Hematopoietic multipotent progenitor cell treated with erythropoietin and hydrocortisone succinate and interleukin-3 and kit ligand, for 6 days (in vitro differentiated cells): ENCODE results near the gene METTL26.

Experiments
- DNase-seq: peaks from one replicate; pipeline ENCODE4 v3.0.0-alpha.2; 2015

METTL26 gene

DNA sequence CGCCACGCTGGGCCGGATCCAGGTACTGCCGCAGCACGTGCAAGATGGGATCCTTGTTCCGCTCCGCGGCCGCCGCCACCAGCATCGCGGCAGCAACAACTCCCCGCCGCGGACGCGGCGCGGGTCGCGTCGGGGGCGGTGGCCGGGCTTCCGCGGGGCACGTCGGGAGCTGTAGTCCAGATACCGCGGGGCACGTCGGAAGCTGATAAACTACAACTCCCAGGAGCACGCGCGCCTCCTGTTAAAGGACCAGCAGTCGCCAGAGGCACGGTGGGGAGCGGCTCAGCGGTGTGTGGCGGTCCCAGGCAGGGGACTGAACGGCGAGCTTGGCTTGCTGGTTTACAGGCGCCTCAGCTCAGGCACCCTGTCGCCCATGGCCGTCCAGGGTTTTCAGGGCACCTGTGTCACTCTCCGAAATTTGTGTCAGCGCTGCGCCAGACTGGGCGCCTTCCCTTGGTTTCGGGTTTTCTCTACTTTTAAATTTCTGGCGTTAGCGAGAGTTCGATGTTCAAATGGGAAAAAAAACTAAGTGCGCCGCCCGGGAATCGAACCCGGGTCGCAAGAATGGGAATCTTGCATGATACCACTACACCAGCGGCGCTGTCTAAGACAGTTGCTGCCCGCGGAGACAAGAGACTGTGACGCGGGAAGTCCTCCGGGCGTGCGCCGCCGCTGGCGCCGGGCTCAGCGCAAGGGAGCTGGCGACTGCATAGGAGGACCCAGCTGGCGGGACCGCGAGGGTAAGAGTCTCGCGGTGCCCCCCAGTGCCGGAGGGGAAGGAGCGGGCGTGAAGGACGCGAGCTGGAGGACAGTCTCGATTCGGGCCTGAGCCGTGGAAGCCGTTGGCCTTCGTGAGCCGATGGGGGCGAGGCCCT lies at the start of gene METTL26:
METTL26 (minus strand) TSS at position 100 of the 875 bp plus-strand sequence; CDS start at position 85, 15 bp downstream.
- DNase-seq = peak; percentile 98

DNA sequence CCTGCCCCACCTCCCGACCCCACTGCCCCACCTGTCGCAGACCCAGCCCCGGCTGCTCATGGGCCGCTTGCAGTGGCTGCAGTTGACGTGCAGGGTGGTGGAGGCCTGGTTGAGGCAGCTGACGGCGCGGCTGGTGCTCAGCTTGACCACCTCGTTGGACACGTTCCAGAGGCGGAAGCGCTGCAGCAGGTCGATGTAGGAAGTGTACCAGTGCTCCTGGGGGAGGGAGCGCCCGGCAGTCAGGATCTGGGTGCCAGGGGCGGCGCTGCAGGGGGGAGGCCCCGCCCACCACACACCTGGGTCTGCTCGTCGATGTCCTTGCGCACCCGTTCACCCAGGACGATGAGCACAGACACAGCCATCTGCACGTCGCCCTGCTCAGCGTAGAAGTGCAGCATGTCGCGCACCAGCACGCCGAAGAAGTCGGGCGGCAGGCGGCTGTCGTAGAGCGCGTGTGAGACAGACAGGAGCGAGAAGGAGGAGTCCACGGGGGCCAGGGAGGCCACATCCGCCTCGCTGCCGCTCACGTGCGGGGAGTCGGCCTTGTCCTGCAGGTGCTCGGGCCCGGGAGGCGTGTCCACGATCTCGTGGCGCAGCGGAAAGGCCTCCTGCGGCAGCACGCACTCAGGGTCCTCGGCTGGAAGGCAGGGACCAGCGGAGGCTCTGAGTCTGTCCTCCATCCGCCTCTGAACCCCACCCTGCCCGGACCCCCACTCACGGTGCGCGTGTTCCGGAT lies 49.0 kb upstream of the METTL26 start:
- no peak for DNase-seq

DNA sequence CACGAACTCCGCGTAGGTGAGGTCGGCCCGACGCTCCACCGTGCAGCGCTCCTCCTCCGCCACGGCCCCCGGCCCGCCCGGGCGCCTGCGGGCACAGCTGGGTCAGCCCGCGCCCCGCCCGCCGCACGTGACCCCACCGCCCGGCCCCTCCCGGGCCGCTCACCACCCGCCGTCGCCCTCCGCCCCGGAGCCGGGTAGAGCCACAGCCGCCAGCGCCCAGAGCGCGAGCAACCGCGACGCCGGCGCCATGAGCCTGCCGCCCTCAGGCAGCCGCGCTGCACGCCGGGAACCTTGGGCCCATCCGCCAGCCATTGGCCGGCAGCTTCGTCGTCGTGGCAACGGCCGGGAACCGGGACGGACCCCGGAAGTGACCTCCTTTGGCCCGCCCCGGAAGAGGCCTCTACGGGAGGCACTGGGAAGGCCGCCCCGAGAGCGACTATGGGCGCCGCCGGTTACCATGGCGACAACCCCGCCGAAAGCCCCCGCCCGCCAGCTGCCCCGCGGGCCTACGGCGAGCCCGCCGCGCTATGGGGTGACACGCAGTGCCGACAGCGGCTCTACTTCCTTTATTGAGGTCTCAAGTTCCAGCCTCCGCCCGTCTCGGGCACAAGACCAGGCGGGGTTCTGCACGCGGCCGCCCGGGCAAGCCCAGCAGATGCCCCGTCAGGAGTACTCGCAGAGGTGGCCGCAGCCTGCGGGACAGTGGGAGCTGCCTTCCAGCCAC lies 48.1 kb upstream of the METTL26 start, which contains the start of gene JMJD8:
JMJD8 (minus strand) TSS at position 264 of the 724 bp plus-strand sequence; CDS start at position 249, 15 bp downstream.
- DNase-seq = peak; percentile 98

DNA sequence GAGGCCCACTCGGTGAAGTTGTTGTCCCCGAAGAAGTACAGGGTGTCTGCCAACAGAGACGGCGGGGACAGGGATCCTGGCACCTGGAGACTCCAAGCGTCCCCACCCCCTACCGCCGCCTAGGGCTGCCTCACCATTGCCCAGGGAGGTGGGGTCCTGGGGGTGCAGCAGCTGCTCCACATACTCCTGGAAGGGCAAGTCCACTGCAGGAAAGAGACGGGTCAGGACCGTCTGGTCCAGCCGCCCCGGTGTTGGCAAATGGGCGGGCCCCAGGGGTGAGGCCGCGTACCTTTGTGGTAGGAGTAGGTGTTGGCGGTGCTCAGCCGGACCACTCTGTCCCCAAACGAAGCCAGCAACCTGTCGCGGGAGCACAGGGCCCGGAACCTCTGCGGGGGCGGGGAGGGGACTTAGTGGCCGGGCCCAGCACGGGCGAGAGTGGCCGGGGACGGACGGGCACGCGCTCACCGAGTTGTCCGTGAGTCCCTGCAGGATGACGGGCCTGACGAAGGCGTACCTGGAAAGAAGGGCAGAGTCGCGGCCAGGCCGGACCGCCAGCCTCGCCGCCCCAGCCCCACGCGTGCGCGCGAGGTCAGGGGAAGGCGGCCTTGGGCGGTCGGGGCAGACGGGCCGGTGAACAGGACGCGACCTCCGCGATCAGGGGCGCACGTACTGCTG lies 47.4 kb upstream of the METTL26 start:
- peak; percentile 36 for DNase-seq

DNA sequence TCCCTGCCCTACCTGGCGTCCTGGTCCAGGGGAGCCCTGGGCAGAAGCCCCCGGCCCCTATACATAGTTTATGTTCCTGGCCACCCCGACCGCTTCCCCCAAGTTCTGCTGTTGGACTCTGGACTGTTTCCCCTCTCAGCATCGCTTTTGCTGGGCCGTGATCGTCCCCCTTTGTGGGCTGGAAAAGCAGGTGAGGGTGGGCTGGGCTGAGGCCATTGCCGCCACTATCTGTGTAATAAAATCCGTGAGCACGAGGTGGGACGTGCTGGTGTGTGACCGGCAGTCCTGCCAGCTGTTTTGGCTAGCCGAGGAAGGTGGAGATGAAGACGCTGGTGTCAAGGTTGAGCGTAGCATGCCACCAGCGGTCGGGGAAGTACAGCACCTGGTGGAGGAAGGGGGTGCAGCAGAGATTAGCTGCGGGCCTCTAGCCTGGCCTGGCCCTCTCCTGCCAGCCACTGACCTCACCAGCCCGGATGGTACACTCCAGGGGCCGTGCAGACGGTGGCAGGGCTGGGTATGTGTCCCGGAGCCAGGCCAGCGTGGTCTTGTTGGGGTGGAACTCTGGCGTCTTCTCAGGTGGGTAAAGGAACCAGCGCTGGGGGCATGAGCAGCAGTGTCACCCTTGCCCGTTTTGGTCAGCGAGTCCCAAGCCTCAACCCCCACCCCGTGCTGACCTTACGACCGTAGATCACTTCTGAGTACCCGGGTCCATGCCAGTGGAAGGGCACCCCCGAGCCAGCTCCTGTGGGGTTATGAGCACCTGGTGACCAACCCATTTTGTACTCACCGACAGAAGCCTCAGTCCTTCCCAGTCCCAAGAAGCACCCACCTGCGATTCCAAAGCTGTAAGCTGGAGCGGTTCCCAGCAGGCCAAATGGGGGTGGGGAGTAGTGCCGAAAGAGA lies 46.6 kb upstream of the METTL26 start:
- no peak for DNase-seq

DNA sequence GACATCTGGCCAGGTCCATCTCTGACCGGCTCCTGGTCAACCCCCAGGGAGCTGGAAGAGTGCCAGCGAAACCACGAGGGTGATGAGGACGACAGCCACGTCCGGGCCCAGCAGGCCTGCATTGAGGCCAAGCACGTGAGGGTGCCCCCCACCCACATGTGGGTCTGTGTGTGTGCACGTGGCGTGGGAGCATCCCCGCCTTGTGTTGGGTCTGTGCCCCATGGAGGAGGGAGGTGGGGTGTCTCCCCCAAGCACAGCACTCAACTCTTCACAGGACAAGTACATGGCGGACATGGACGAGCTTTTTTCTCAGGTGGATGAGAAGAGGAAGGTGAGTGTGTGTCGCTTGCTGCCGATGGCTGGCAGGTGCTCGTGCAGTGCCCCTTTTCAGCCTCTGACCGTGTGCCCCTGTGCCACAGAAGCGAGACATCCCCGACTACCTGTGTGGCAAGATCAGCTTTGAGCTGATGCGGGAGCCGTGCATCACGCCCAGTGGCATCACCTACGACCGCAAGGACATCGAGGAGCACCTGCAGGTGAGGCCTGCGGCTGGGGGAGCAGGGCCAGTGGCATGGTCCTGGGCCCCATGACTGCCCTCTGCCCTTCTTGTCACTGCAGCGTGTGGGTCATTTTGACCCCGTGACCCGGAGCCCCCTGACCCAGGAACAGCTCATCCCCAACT lies 45.8 kb upstream of the METTL26 start:
- DNase-seq = no peak

DNA sequence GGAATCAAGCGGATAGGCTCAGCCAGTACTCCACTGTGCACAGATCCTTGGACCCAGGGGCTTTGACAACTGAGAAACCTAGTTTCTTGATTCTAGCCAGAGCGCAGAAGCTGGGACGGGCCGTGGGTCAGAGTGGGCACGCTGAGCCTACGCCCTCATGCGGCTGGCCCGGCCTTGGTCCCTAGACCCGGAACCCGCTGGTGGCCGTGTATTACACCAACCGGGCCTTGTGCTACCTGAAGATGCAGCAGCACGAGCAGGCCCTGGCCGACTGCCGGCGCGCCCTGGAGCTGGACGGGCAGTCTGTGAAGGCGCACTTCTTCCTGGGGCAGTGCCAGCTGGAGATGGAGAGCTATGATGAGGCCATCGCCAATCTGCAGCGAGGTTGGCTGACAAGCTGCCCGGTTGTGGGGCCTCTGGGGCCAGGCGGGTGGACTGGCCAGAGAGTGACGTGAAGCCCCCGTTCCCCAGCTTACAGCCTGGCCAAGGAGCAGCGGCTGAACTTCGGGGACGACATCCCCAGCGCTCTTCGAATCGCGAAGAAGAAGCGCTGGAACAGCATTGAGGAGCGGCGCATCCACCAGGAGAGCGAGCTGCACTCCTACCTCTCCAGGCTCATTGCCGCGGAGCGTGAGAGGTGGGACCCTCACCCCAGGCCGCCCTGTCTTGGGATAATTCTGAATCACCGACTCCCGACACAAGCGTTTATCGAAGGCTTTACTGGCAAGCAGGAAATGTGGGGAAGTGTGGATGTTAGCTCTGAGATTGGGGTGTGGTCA lies 45.1 kb upstream of the METTL26 start:
- DNase-seq = peak; percentile 68

DNA sequence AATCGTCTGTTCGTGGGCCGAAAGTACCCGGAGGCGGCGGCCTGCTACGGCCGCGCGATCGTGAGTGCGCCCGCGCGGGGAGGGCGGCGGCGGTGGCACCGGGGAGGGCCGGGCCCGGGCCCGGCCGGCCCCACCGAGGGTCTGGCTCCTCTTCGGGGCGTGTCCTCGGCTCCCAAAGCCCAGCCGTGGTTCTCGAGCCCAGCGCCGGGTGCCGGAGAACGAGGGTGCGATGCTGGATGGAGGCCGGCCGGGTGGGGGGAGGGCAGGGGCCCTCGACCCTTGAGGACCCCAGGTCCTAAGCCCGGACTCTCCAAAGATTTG lies 44.5 kb upstream of the METTL26 start:
- no peak for DNase-seq

DNA sequence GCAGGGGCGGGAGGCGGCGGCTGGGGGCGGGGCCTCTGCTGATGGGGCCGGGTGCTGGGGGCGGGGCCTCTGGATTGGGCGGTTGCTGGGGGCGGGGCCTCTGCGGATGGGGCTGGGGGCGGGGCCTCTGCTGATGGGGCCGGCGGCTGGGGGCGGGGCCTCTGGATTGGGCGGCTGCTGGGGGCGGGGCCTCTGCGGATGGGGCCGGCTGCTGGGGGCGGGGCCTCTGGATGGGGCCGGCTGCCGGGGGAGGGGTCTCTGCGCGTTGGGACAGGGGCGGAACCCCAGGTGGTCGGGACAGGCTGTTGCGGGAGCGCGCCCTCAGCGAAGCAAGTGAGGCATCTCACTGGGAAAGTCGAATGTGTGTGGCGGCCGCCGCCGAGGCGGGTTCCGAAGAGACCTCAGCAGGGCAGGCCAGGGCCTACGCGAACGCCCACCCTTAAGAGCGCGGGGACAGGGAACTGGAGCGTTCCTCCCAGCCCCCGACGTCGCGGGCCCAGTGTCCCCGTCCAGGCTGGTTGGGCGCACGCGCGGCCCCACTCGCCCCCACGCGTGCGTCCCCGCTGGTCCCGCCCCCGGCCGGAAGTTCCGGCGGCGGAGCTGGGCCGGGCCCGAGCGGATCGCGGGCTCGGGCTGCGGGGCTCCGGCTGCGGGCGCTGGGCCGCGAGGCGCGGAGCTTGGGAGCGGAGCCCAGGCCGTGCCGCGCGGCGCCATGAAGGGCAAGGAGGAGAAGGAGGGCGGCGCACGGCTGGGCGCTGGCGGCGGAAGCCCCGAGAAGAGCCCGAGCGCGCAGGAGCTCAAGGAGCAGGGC lies 43.9 kb upstream of the METTL26 start, which contains the start of gene STUB1:
STUB1 (plus strand) TSS at position 597 of the 811 bp plus-strand sequence; CDS start at position 713, 116 bp downstream.
- DNase-seq = peak; percentile 93

DNA sequence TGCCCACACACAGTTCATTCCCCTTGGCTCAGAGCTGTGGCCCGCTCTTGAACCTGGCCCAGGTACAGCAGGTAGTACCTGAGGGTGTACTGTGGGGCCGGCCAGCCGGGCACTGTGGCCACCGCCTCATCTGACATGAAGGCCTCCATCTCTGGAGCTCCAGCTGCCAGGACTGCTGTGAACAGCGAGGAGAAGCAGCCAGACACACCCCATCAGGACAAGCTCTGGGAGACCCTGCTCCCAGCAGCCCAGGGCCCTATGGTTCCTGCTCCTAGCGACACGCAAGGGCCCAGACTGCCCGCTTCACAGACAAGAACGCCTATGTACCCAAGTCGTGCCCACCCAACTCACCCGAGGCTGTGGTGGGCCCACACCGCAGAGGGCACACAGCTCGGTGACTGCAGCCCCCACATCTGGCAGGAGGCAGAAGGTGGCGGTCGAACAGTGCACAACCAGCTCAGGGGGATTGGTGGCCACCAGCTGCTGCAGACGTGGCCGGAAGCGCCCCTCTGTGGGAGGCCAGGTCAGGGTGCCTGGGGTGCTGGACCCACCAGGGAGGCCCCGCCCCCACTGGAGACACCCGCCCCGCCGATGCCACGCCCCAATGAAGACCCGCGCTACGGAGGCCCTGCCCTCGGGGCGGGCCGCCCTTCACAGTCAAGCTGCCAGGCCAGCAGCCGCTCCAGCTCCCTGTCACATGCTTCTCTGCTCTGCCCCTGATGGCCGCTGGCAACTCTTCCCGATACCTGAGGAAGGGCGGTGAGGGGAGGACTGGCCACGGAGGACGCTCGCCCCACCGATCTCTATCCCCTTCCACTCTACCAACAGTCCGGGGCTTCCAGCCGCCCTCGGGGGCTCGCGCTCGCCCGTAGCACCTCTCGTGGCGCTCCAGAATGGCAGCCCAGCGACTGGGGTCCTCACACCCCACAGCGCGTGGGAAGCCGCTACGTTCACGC lies 43.0 kb upstream of the METTL26 start:
- DNase-seq = peak; percentile 90

DNA sequence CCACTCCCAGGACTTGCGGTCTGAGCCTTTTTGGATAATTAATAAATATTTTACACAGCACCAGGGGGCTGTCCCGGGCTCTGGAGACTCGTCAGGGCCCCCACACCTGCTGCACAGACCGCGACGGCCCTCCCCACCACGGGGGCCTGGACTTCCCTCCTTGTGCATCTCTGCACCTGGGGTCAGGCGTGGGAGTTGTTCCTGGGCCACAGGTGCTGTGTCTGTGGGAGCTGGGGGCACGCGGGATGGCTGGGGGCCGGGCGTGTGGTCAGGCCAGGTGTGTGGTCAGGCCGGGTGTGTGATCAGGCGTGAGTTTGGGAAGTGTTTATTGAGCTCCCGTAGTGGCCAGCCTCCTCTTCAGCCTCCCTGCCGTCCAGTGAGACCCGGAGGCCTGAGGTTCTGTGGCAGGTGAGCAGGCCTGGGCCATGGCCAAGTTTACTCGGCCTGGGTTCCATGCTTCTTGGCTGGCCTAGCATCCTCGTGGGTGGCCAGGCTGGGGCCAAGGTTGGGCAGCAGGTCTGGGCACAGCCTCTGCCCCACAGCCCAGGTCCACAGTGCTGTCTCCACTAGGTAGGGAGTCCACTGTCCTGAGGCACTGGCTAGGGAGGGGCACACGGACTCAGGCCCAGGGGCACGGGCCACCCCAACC lies 42.2 kb upstream of the METTL26 start:
- no peak for DNase-seq

DNA sequence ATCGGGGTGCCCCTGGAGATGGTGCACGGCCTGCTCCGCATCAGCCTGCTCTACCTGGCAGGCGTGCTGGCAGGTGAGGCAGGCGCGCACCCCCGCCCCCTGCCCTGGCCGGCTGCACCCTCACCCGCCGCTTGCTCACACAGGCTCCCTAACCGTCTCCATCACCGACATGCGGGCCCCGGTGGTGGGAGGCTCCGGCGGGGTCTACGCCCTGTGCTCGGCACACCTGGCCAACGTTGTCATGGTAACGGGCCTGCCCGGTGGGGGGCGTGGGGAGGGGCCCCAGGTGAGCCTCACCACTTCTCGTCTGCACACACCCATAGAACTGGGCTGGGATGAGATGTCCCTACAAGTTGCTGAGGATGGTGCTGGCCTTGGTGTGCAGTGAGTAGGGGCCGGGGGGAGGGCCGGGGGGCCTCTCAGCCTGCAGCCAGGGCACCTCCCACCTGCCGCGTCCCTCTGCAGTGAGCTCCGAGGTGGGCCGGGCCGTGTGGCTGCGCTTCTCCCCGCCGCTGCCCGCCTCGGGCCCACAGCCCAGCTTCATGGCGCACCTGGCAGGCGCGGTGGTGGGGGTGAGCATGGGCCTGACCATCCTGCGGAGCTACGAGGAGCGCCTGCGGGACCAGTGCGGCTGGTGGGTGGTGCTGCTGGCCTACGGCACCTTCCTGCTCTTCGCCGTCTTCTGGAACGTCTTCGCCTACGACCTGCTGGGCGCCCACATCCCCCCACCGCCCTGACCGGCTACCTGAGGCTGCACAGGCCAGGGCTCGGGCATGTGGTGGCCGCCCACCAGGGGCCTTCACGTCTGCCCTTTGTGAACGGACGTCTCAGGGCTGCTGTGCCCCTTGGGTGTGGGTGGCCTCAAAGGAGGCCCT lies 41.4 kb upstream of the METTL26 start:
- DNase-seq = no peak

DNA sequence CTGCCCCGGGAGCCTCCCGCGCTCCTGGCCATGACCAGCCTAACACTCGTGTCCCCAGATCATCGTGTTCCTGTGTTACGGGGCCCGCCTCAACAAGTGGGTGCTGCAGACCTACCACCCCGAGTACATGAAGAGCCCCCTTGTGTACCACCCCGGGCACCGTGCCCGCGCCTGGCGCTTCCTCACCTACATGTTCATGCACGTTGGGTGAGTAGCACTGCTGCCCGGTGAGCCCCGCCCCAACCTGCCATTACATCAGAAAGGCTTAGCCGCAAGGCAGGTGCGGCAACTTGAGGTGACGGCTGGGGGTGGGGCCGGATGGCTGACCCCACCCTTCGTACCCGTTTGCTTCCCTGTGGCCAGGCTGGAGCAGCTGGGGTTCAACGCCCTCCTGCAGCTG lies 40.8 kb upstream of the METTL26 start:
- DNase-seq = no peak

DNA sequence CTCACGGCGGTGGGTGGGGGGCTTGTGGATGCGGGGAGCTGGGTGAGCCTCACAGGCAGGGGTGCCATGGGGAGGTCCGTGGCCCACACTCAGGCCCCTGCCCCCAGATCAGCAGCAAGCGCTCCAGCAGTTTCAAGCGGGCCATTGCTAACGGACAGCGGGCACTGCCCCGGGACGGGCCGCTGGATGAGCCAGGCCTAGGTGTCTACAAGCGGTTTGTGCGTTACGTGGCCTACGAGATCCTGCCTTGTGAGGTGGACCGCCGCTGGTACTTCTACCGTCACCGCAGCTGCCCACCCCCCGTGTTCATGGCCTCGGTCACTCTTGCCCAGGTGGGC lies 40.4 kb upstream of the METTL26 start:
- DNase-seq = no peak

DNA sequence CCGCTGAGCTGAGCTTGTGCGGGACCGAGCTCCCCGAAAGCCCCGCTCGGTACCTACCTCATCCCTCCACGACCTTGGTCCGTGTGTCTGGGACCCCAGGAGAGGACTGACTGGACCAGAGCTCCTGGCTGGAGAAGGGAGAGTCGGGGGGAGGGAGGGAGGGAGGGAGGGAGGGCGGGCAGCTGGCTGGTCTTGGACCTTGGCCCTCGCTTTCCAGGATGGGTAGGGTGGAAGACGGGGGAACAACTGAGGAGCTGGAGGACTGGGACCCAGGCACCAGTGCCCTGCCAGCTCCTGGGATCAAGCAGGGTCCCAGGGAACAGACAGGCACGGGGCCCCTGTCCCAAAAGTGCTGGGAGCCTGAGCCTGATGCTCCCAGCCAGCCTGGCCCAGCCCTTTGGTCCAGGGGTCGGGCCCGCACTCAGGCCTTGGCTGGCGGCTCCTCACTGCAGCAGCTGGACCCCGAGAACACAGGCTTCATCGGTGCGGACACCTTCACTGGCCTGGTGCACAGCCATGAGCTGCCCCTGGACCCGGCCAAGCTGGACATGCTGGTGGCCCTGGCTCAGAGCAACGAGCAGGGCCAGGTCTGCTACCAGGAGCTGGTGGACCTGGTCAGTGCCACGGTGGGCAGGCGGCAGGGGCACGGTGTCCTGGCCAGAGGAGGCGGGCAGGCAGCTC lies 39.9 kb upstream of the METTL26 start:
- DNase-seq = no peak
